Measurements from ENCODE around the gene PARN. TPM values are rescaled to one million over a fixed set of nuclear protein-coding genes. Genes with fewer than 3 reads are reported as not detected.

The PARN gene
- total RNA-seq, 1 donor from 2014 or later: 31.2 TPM

- Histone ChIP-seq H3K4me3 (no peak overlapping the region), H3K4me1 (no peaks in the 10 kb centered on the region), H3K27me3 (no peaks in the 10 kb centered on the region), H3K27ac (no peak overlapping the region), H3K9me3 (no peaks in the 10 kb centered on the region), H3K36me3 (no peaks in the 10 kb centered on the region)
- DNase-seq (no peak), ATAC-seq (no peak)
- TF ChIP-seq CTCF (IDR thresholded peaks at IDR 0.05): no peak
- intact Hi-C loops (cut with DNase I): no loop called here
These were observed 135.6 kb downstream of the PARN start for GRCh38 chr16:14494396-14494966.

- H3K4me1 ChIP-seq: no peaks in the 10 kb centered on the region
These were observed 136.3 kb downstream of the PARN start for GRCh38 chr16:14493791-14494190.

GRCh38 chr16:14492614-14493013 lies 137.4 kb downstream of the PARN start:
- Histone ChIP-seq H3K27me3 (no peaks in the 10 kb centered on the region), H3K36me3 (no peaks in the 10 kb centered on the region), H3K27ac (no peak overlapping the region), H3K4me1 (peaks cover 5% of the 10 kb centered on the region), H3K4me3 (no peak overlapping the region), H3K9me3 (no peaks in the 10 kb centered on the region)
- intact Hi-C loops (cut with DNase I): no loop called here
- TF ChIP-seq CTCF (IDR thresholded peaks at IDR 0.05): no peak
- ATAC-seq (no peak), DNase-seq (no peak)

More at GRCh38 chr16:14493791-14494190, 136.3 kb downstream of the PARN start:
- Histone ChIP-seq H3K27me3 (no peaks in the 10 kb centered on the region), H3K27ac (no peak overlapping the region), H3K4me3 (no peak overlapping the region), H3K36me3 (no peaks in the 10 kb centered on the region), H3K9me3 (no peaks in the 10 kb centered on the region)
- no peak for DNase-seq
- intact Hi-C loops (cut with DNase I): no loop called here
- TF ChIP-seq CTCF (IDR thresholded peaks at IDR 0.05): no peak
- no peak for ATAC-seq

GRCh38 chr16:14491861-14492529 lies 138.1 kb downstream of the PARN start:
- Histone ChIP-seq H3K4me3 (no peak overlapping the region), H3K27ac (no peak overlapping the region), H3K36me3 (no peaks in the 10 kb centered on the region)

DNA sequence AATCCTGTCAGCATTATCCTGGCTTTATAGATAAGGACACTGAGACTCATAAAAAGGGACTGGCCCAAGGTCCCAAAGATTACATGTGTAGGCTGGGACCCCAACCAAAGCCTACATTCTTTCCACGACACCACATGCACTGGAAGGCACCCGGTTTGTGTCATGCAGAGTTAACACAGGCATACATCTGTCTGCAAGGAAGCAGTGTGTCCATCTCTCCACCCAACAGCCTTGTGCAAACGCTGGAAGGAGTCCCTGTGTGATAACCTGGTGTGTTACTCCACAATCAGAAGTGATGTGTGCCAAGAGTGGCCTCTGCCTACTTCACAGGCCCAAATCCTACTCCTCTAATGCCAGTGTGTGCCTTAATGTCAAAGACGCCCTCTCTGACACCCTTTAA lies 139.8 kb downstream of the PARN start:
- peaks cover 23% of the 10 kb centered on the region for H3K4me1 ChIP-seq
- intact Hi-C loops (cut with DNase I): no loop called here

More at GRCh38 chr16:14491861-14492529, 138.1 kb downstream of the PARN start:
- H3K9me3 ChIP-seq: no peaks in the 10 kb centered on the region
- intact Hi-C loops (cut with DNase I): no loop called here
- H3K4me1 ChIP-seq: peaks cover 11% of the 10 kb centered on the region
- no peak for DNase-seq
- no peaks in the 10 kb centered on the region for H3K27me3 ChIP-seq
- ATAC-seq: no peak
- TF ChIP-seq CTCF (IDR thresholded peaks at IDR 0.05): no peak

More for the DNA sequence above, 139.8 kb downstream of the PARN start:
- Histone ChIP-seq H3K27me3 (no peaks in the 10 kb centered on the region), H3K27ac (no peak overlapping the region), H3K9me3 (no peaks in the 10 kb centered on the region), H3K4me3 (no peak overlapping the region), H3K36me3 (no peaks in the 10 kb centered on the region)
- ATAC-seq (no peak), DNase-seq (no peak)
- TF ChIP-seq CTCF (IDR thresholded peaks at IDR 0.05): no peak

All from upper lobe of right lung (tissue), 1 donor.